Astrocyte of the cerebellum (primary cell): ENCODE data around the gene GAS6.

Source experiments
- DNase-seq: peaks from one replicate; pipeline ENCODE4 v3.0.0-alpha.2; 2011; ENCODE audit warnings: low read depth
- H3K4me3 ChIP-seq: 2 replicates; pipeline ENCODE4 v1.5.1; 2011; ENCODE audit warnings: mild to moderate bottlenecking, low read depth, low read length, moderate library complexity
- CTCF ChIP-seq: IDR thresholded peaks from 2 replicates; pipeline ENCODE4 v1.5.1; 2012; ENCODE audit warnings: low read length, low read depth, moderate library complexity, mild to moderate bottlenecking; ENCODE audit errors: missing control alignments
- in situ Hi-C: cut with HindIII; loops from 2 replicates; pipeline ENCODE4 v1.10.0; 2017; ENCODE audit warnings: low sequenced_read_pairs

Gene GAS6

GRCh38 chr13:113823771-113824170 is 40.1 kb downstream of the GAS6 start:
- no peak overlapping the region for H3K4me3 ChIP-seq
- no peak for DNase-seq
- no peak for TF ChIP-seq CTCF
- in situ Hi-C loops: no loop called here

GRCh38 chr13:113822956-113823744 is 40.7 kb downstream of the GAS6 start:
- H3K4me3 ChIP-seq: no peak overlapping the region
- DNase-seq: no peak
- TF ChIP-seq CTCF: no peak
- in situ Hi-C loops: no loop called here

- DNase-seq: no peak
- in situ Hi-C loops: no loop called here
- H3K4me3 ChIP-seq: no peak overlapping the region
- TF ChIP-seq CTCF: no peak
Observed at GRCh38 chr13:113822266-113822665, 41.6 kb downstream of the GAS6 start.

GRCh38 chr13:113821847-113822246 is 42.0 kb downstream of the GAS6 start:
- in situ Hi-C loops: no loop called here
- no peak overlapping the region for H3K4me3 ChIP-seq
- TF ChIP-seq CTCF: no peak
- no peak for DNase-seq

GRCh38 chr13:113820813-113821651 is 42.8 kb downstream of the GAS6 start:
- no peak for TF ChIP-seq CTCF
- DNase-seq: peak; percentile 95
- no peak overlapping the region for H3K4me3 ChIP-seq
- in situ Hi-C loops: no loop called here

GRCh38 chr13:113819731-113820715 is 43.9 kb downstream of the GAS6 start:
- no peak overlapping the region for H3K4me3 ChIP-seq
- no peak for TF ChIP-seq CTCF
- DNase-seq: no peak
- in situ Hi-C loops: no loop called here
